Measurements from ENCODE around the gene FRMD1.

FRMD1 gene

DNA sequence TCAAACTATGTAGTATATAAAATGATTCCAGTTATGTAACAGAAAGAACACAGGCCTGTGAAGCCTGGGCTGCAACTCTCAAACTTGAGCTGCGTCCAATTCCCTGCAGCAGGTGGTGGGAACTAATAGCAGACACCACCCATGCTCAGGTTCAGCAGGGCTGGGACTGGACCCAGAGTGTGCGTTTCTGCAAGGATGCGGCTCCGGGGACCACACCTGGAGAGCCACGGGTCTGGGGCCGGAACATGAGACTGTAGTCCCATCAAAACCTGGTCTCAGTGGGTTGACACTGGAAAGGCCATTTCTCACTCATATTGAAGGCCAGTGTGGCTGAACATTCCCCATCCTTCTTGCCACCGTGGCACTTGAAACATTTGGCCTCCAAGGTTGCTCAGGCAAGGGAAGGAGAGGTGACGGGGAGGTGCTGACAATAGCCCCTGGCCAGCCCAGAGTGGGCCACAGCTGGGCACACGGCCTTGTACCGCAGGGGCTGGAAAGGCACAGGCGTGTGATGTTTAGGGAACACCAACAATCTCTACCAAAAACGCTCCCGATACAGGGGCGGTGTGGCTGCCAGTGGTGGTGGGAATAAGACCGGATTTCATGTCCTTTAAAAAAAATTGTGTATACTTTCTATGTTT lies 38.0 kb downstream of the FRMD1 start:
- CTCF ChIA-PET, result no interaction called here
- TF ChIP-seq, protein P1, sequence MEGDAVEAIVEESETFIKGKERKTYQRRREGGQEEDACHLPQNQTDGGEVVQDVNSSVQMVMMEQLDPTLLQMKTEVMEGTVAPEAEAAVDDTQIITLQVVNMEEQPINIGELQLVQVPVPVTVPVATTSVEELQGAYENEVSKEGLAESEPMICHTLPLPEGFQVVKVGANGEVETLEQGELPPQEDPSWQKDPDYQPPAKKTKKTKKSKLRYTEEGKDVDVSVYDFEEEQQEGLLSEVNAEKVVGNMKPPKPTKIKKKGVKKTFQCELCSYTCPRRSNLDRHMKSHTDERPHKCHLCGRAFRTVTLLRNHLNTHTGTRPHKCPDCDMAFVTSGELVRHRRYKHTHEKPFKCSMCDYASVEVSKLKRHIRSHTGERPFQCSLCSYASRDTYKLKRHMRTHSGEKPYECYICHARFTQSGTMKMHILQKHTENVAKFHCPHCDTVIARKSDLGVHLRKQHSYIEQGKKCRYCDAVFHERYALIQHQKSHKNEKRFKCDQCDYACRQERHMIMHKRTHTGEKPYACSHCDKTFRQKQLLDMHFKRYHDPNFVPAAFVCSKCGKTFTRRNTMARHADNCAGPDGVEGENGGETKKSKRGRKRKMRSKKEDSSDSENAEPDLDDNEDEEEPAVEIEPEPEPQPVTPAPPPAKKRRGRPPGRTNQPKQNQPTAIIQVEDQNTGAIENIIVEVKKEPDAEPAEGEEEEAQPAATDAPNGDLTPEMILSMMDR (conservative IDR thresholded peaks at IDR 0.05; ENCODE audit: low read depth), result no peak
- DNase-seq (ENCODE audit: low spot score), result no peak
- POLR2A ChIA-PET (ENCODE audit: low non-redundant PET), result no interaction called here
- no peak overlapping the region for H3K27ac ChIP-seq

DNA sequence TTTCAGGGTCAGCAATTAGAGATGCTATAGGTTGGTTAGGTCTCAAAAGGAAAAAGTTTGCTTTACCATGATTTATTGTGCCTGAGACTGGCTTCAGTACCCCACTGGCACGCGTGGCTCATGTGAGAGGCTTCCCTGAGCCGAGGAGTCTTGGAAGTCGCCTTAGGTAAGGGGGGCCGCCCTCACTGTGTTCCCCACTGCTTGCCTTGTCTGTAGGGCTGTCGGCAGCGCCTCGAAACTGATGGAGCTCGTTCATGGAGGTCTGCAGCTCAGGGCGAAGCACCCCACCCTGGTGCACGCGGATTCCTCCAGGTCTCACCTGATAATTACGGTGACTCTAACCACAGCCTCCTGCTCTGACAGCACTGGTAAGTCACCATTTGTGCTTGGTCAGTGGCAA lies 39.2 kb downstream of the FRMD1 start:
- no peak overlapping the region for H3K27ac ChIP-seq
- no peak for DNase-seq (ENCODE audit: low spot score)
- POLR2A ChIA-PET (ENCODE audit: low non-redundant PET), result no interaction called here
- CTCF ChIA-PET, result interaction anchor here (0.7 kb wide), 1 partner anchor 88 kb away, joined by 3 read pairs; no protein-coding TSS in a partner anchor
- TF ChIP-seq, protein P1 (conservative IDR thresholded peaks at IDR 0.05; ENCODE audit: low read depth), result no peak

DNA sequence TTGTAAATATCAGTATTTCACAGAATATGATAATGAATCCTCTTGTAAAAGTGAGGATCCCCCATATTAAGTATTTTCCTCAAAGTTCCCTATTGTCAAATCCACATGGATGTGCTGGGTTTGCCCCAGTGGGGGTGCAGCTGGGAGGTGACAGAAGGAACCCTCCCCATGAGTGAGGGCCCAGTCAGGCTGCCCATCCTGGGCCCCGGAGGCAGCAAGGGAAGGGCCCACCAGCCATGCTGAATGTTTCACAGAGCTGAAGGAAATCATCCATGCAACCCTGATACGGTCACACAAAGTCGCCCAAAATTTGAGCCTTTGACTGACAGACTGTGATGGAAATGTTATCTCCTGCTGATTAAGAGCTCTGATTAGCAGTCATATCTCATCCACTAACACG lies 39.7 kb downstream of the FRMD1 start:
- DNase-seq (ENCODE audit: low spot score), result no peak
- H3K27ac ChIP-seq, result no peak overlapping the region
- ChIA-PET CTCF (interaction anchor here (0.7 kb wide), 1 partner anchor 87 kb away, joined by 3 read pairs; no protein-coding TSS in a partner anchor), POLR2A (ENCODE audit: low non-redundant PET) (no interaction called here)
- TF ChIP-seq, protein P1 (conservative IDR thresholded peaks at IDR 0.05; ENCODE audit: low read depth), result no peak

DNA sequence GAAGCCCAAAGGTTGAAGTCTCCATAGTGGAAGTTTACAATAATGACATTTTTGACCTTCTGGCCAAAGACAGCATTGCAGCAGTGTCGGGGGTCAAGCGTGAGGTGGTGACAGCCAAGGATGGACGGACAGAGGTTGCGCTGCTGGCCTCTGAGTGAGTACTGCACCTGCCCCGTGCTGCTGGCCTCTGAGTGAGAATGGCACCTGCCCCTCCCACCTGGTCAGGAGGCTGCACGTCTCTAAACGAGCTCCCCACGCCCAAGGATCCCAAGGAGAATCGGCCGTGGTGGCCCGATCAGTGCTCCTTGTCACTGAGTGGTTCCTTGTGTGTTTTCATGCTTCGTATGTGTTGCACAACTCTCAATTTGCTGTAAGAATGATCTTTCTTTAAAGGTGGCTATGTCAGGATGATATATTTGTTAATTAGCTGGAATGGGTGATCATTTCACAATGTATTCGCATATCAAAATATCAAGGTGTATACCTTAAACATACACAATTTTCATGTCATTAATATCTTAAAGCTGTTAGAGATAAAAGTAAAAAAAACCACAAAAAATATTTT lies 40.4 kb downstream of the FRMD1 start:
- ChIA-PET CTCF (no interaction called here), POLR2A (ENCODE audit: low non-redundant PET) (no interaction called here)
- no peak overlapping the region for H3K27ac ChIP-seq
- TF ChIP-seq, protein P1 (conservative IDR thresholded peaks at IDR 0.05; ENCODE audit: low read depth), result no peak
- DNase-seq (ENCODE audit: low spot score), result no peak

DNA sequence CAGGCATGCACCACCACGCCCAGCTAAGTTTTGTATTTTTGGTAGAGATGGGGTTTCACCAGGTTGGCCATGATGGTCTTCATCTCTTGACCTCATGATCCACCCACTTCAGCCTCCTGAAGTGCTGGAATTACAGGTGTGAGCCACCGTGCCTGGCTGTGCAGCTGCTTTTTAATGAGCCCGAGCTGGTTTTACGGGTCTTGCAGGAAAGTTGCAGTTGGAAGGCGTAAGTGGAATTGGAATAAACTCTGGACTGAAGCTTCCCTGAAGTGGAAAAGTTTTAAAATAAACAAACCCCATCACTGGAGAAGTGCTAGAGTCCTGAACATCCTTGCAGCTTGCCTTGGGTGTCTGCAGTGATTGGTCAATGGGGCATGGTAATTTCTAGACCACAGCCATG lies 41.2 kb downstream of the FRMD1 start:
- POLR2A ChIA-PET (ENCODE audit: low non-redundant PET), result no interaction called here
- TF ChIP-seq, protein P1 (conservative IDR thresholded peaks at IDR 0.05; ENCODE audit: low read depth), result no peak

DNA sequence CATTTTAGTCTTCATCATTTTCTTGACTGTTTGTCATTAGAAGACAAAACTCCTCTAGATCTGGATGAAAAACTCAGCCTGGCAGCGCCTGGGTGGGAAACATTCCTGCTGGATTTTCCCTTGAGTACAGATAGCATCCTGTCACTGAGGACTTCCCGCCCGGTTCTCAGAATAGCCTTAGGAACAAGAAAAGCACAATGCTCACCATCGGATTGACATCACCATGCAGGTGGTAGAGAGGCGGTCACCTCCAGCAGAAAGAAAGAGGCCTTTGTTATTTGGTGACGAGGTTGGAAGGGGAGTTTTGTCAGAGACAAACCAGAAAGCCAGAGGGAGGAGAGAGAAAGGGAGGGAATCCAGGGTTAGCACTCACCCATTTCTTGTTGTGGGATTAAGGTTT lies 41.8 kb downstream of the FRMD1 start:
- CTCF ChIA-PET, result no interaction called here
- TF ChIP-seq, protein P1 (conservative IDR thresholded peaks at IDR 0.05; ENCODE audit: low read depth), result no peak
- POLR2A ChIA-PET (ENCODE audit: low non-redundant PET), result no interaction called here
- no peak overlapping the region for H3K27ac ChIP-seq
- no peak for DNase-seq (ENCODE audit: low spot score)

More for the DNA sequence above, 41.2 kb downstream of the FRMD1 start:
- CTCF ChIA-PET, result no interaction called here
- no peak for DNase-seq (ENCODE audit: low spot score)
- H3K27ac ChIP-seq, result no peak overlapping the region
